HS-27A (cell line): ENCODE measurements around the gene INO80D.
"Not testable (repeated sequence)": the region's sequence is repeated elsewhere in the genome, so short reads cannot be mapped to it uniquely, and the experiment has no call there.

Experiments used
- DNase-seq: peaks from one replicate; pipeline ENCODE4 v3.0.0-alpha.2; 2012; ENCODE audit warnings: low read depth, missing footprints

INO80D gene

DNA sequence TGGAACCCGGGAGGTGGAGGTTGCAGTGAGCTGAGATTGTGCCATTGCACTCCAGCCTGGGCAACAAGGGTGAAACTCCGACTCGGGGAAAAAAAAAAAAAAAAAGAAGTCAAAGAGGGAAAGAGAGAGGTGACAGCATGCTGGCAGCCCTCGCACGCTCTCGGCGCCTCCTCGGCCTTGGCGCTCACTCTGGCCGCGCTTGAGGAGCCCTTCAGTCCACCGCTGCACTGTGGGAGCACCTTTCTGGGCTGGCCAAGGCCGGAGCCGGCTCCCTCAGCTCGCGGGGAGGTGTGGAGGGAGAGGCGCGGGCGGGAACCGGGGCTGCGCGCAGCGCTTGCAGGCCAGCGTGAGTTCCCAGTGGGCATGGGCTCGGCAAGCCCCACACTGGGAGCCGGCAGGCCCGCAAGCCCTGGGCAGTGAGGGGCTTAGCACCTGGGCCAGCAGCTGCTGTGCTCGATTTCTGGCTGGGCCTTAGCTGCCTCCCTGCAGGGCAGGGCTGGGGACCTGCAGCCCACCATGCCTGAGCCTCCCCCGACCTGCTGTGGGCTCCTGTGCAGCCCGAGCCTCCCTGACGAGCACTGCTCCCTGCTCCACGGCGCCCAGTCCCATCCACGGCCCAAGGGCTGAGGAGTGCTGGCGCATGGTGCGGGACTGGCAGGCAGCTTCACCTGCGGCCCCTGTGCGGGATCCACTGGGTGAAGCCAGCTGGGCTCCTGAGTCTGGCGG lies 108.9 kb downstream of the INO80D start:
- not testable (repeated sequence) for DNase-seq

DNA sequence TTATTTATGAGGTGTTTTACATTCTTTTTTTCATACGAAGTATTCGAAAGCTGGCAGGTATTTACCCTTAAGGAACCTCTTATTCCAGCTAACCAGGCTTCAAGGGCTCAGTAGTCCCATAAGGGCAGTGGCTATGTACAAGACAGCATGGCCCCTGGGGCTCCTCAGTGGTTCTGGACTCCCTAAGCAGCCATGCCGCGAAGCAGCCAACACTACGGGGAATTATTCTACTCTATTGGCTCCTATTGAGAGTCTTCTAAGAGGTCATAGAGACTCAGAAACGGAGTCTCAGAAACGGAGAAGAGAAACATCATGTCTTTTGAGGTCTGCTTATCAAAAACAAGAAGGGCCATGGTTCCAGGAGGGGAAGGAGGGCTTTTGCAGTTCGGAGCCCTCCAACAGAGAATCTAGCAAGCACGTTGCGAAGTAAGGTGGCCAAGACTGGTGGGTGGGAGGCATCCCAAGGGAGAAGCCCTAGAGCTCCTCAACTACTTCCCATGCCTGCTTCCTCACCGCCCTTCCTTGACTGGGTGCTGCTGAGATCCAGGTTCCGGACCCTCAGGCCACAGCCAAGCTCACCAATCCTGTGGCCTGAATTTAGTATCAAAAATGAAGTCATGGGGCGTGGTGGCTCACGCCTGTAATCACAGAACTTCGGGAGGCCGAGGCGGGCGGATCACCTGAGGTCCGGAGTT lies 109.7 kb downstream of the INO80D start:
- DNase-seq = no peak

- no peak for DNase-seq
Observed at GRCh38 chr2:205975082-205975949, 110.7 kb downstream of the INO80D start.

- DNase-seq = no peak
Observed at GRCh38 chr2:205972113-205972512, 113.9 kb downstream of the INO80D start.

GRCh38 chr2:205970348-205970747 lies 115.6 kb downstream of the INO80D start:
- DNase-seq = no peak

GRCh38 chr2:205969584-205969983 lies 116.4 kb downstream of the INO80D start:
- DNase-seq = no peak

DNA sequence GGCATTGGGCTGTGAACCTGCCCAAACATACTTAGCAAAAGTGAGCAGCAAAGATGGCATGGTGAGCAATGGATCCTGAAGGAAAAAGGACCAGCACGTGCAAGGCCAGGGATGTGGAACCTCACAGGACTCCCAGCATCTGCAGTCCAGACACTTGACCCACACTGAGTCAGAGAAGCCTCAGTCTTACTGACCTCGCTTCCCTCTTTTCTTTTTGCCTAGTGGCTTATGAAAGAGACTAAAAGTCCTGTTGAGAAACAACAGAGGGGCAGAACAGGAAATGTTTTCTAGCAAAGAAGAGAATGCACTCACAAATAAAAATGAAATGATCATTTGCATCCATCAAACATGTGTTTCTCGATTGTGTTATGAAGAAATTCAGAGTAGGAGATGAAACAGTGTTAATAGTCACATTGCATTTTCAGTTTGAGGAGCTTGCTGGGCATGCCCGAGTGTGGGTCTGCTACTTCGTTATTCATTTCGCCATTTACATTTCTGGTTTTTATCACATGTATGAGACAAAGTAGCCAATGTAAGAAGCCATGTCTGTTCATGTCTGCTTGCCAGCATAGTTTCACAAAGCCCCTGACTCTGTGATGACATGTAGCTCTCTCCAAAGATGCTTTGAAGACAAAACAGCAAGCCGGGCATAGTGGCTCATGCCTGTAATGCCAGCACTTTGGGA lies 118.4 kb downstream of the INO80D start:
- no peak for DNase-seq

DNA sequence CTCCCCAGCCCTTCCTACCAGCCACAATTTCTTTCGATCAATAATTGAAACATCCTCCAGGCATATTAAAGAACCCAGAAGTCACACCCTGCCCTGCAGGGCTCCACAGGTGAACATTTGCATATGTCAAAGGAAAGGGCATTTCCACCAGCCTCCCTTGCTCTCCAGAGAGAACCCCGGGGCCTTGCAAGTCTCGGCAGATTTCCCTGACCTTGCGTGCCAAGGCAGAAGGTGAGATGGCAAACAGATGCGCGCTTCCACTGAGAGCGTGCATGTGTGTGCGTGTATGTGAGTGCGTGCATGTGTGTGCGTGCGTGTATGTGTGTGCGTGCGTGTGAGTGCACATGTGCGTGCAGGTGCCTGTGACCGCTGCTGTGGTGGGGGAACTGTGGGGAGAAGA lies 120.3 kb downstream of the INO80D start:
- no peak for DNase-seq

DNA sequence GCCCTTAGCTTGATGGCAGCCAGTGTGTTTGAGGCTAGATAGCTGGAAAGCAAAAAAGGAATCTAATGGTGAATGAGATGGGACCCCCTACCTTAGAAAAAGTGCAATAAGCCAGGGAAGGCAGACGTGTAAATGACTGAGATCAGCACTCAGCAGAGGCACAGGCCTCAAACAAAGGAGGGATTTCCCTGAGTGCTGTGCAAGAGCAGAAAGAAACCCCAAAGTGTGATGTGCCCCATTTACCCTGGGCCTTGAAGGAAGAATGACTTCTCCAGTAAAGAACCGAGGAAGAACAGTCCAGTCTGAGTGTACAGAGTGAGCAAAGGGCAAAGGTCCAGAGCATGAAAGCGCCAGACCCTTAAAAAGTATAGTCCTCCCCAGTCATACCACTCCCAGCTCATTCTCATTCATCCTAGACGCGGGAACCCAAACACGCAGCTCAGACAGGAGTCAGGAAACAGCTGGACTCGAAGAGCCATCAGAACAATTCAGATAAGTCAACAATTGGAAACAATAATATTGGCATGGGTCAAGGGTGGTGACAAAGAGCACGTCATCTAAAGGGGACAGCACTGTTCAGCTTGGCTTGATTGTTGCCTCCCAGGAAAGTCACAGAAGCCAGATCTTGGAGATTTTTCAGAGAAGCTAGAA lies 121.7 kb downstream of the INO80D start:
- no peak for DNase-seq

- DNase-seq = no peak
Observed at GRCh38 chr2:205959521-205959920, 126.5 kb downstream of the INO80D start.

DNA sequence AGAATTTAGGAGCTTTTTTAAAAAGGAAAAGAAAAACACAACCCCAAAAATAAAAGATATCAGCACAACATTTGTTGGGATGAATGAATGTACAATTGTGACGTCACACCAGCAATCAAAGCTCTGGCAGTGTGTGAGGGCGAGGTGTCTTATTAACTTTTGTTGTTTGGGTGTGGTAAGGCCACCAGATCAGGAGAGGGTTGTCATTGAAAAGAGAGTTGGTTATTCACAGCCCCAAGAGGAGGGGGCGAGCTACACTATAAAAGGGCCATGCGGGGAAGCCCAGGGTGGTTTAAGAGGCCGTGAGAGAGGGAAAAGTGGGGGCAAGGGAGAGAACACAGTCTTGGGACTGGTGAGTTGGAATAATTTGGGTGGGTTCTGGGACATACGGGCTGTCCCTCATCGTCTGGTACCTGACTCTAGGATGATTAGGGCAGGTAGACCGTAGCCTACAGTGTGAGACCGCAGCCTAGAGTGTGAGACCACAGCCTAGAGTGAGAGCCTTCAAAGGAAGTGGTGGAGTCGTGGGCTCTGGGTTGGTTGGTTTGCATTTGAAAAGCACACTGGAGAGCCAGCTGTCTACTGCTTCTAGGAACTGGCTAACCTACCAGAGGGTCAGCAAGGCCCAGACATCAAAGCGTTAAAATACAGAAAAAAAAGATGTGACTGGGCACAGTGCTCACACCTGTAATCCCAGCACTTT lies 128.4 kb downstream of the INO80D start:
- DNase-seq = no peak

- no peak for DNase-seq
Observed at GRCh38 chr2:205954707-205955106, 131.3 kb downstream of the INO80D start.

DNA sequence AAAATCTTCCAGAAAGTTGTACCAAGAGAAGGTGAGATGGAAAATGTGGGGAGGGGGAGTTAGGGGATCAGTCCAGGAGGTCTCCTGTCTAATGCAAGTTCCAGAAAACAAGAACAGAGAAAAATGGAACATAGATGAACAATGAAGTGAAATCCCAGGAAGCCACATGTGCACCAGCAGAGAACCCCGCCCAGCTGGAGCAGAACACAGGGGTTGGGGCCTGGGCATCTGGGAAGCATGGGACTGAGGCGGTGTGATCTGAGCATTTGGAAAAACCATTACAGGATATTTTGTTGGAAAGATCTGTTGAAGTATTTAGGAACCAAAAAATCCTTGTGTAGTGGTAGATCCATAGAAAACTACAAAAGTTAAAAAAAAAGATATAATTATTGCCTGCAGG lies 133.7 kb downstream of the INO80D start:
- DNase-seq = no peak

- DNase-seq = no peak
Observed at GRCh38 chr2:205948883-205949282, 137.1 kb downstream of the INO80D start.

DNA sequence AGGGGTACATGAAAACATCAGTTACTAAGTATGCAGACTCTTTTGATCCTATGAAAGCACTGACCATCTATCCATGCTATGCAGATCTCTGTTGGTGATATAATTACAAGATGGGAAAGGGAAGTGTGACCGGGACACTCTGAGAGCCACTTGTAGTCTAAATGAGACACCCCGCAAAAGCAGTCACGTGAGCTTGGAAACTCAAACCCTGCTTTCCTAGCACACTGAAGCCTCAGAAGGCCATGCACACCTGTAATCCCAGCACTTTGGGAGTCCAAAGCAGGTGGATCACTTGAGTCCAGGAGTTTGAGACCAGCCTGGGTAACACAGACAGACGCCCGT lies 137.5 kb downstream of the INO80D start:
- DNase-seq = no peak

- DNase-seq = peak; percentile 19
Observed at GRCh38 chr2:205947621-205948495, 138.1 kb downstream of the INO80D start.

DNA sequence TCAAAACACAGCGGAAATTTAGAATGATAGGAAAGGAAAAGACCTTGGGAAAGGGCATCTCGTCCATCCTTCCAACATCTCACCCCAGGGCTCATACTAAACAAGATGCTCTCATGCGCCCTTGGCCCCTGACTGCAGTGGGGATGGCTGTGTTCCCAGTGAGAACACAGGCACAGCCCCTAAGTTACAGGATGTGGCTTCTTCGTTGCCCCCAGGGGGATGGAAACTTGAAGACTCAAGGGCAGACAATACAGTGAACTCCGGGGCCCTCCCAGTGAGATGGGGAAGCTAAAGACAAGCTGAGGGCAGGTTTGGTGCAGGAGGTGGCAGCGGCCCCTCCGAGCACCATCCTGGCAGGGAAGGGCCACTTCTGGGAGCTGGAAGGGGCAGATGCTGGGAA lies 139.7 kb downstream of the INO80D start:
- DNase-seq = no peak
